GM23338 (cell line): ENCODE measurements around the gene PITHD1.

ENCODE experiments used
- CREB1 ChIP-seq: fragments of 250-450 bp; sonication (Bioruptor Pico); IDR thresholded peaks from 2 replicates; pipeline ENCODE4 v1.5.0; 2020; ENCODE audit warnings: low read depth, mild to moderate bottlenecking, moderate library complexity
- EZH2 ChIP-seq: fragments of 200-600 bp; sonication (generic); IDR thresholded peaks from one replicate; pipeline ENCODE4 v1.8.0; 2017; ENCODE audit warnings: antibody characterized with exemption, mild to moderate bottlenecking, low read depth; ENCODE audit not compliant: unreplicated experiment
- EZH2phosphoT487 ChIP-seq: fragments of 200-600 bp; sonication (generic); IDR thresholded peaks from one replicate; pipeline ENCODE4 v1.8.1; 2018; ENCODE audit warnings: antibody characterized with exemption; ENCODE audit not compliant: unreplicated experiment
- POLR2AphosphoS5 ChIP-seq: IDR thresholded peaks from 2 replicates; pipeline ENCODE4 v1.6.1; 2016; ENCODE audit warnings: antibody characterized with exemption, low read depth
- ZNF331 ChIP-seq: fragments of 250-450 bp; sonication (Bioruptor Pico); IDR thresholded peaks from 2 replicates; pipeline ENCODE4 v1.5.0; 2020; ENCODE audit warnings: low read depth, mild to moderate bottlenecking, moderate library complexity
- TF ChIP-seq, protein P1 (sequence below), 2 experiments: fragments of 200-600 bp in 1 of 2; sonication (generic) in 1 of 2; conservative IDR thresholded peaks; 2 replicates each; pipeline versions ENCODE4 v1.5.1 to v1.6.1; 2016 to 2017; ENCODE audit warnings: antibody characterized with exemption in 2 of 2, low read depth in 2 of 2, mild to moderate bottlenecking in 2 of 2, moderate library complexity in 1 of 2
- TF ChIP-seq, protein P2 (sequence below): IDR thresholded peaks from one replicate; pipeline ENCODE4 v1.6.1; 2018; ENCODE audit warnings: antibody characterized with exemption; ENCODE audit not compliant: unreplicated experiment

DNA sequence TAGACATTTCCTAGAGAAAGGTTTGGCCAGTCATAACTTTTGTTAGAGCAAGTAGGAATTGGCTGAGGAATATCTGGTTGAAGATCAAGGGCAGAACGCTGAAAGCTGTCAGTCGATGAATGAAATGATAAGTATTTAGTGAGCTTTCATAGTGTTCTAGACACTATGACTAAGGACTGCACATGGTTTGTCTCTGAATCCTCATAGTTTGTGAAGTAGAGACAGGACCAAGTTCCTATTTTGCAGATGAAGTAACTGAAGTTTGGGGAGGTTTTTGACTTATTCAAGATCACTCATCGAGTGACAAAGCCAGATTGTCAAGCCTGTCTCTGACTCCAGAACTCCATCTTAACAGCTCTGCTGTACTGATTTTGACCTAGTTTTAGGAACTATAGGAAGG is 30.2 kb upstream of the PITHD1 start:
- TF ChIP-seq EZH2phosphoT487 (no peak), POLR2AphosphoS5 (no peak), CREB1 (CRISPR knock-in tag) (no peak), EZH2 (no peak), ZNF331 (CRISPR knock-in tag) (no peak)
- TF ChIP-seq, protein P1, sequence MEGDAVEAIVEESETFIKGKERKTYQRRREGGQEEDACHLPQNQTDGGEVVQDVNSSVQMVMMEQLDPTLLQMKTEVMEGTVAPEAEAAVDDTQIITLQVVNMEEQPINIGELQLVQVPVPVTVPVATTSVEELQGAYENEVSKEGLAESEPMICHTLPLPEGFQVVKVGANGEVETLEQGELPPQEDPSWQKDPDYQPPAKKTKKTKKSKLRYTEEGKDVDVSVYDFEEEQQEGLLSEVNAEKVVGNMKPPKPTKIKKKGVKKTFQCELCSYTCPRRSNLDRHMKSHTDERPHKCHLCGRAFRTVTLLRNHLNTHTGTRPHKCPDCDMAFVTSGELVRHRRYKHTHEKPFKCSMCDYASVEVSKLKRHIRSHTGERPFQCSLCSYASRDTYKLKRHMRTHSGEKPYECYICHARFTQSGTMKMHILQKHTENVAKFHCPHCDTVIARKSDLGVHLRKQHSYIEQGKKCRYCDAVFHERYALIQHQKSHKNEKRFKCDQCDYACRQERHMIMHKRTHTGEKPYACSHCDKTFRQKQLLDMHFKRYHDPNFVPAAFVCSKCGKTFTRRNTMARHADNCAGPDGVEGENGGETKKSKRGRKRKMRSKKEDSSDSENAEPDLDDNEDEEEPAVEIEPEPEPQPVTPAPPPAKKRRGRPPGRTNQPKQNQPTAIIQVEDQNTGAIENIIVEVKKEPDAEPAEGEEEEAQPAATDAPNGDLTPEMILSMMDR (conservative IDR thresholded peaks at IDR 0.05; ENCODE audit: low read depth in 2 of 2), result no peak
- TF ChIP-seq, protein P2, sequence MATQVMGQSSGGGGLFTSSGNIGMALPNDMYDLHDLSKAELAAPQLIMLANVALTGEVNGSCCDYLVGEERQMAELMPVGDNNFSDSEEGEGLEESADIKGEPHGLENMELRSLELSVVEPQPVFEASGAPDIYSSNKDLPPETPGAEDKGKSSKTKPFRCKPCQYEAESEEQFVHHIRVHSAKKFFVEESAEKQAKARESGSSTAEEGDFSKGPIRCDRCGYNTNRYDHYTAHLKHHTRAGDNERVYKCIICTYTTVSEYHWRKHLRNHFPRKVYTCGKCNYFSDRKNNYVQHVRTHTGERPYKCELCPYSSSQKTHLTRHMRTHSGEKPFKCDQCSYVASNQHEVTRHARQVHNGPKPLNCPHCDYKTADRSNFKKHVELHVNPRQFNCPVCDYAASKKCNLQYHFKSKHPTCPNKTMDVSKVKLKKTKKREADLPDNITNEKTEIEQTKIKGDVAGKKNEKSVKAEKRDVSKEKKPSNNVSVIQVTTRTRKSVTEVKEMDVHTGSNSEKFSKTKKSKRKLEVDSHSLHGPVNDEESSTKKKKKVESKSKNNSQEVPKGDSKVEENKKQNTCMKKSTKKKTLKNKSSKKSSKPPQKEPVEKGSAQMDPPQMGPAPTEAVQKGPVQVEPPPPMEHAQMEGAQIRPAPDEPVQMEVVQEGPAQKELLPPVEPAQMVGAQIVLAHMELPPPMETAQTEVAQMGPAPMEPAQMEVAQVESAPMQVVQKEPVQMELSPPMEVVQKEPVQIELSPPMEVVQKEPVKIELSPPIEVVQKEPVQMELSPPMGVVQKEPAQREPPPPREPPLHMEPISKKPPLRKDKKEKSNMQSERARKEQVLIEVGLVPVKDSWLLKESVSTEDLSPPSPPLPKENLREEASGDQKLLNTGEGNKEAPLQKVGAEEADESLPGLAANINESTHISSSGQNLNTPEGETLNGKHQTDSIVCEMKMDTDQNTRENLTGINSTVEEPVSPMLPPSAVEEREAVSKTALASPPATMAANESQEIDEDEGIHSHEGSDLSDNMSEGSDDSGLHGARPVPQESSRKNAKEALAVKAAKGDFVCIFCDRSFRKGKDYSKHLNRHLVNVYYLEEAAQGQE, result no peak
